ENCODE measurements around the gene ADRM1. TPM values are rescaled to one million over a fixed set of nuclear protein-coding genes. Genes with fewer than 3 reads are reported as not detected.

Gene ADRM1
- total RNA-seq, 4 donors from 2014 or later: 89.9 to 140 (median 117) TPM

DNA sequence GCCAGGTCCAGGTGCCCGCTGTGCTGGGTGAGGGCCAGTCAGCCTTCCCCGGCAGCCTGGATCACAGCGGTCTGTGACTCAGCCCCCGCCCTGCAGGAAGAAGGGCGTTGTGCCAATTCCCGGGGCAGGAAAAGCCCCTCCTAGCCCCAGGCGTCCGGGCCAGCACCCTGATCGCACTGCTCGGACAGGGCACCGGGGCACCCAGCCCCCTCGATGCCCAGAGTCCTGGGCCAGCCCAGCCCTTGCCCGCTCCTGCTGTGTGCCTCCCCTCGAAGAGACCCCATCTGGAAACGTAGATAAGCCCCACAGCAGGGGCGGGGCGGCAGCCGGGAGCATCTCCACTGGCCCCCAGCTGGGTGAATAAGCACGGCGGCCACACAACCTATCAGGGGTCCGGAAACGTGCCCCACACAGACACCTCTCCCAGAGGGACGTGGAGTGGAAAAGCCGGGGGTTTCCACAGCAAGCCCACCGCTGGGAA, 54.4 kb downstream of the ADRM1 start:
- WGBS, 2 donors: 37 to 71% methylated on average over 11 to 13 of the region's 25 CpGs
- H3K4me3 ChIP-seq (replicated peaks in 1 of 3): peak overlapping the region in 1 of 3 donors; percentile 8

GRCh38 chr20:62357681-62358080, 54.9 kb downstream of the ADRM1 start:
- peak overlapping the region; percentile 90 to 97 (median 92) for H3K27ac ChIP-seq
- no peak for DNase-seq
- TF ChIP-seq POLR2A (IDR thresholded peaks at IDR 0.05) (no peak), CTCF (IDR thresholded peaks at IDR 0.05) (no peak)
- H3K36me3 ChIP-seq: no peaks in the 10 kb centered on the region
- WGBS, 2 donors: 58 to 62% methylated on average over 5 of the region's 7 CpGs
- no peaks in the 10 kb centered on the region for H3K9me3 ChIP-seq
- H3K27me3 ChIP-seq: no peaks in the 10 kb centered on the region
- intact Hi-C loops (cut with DNase I): no loop called here
- peaks cover 84 to 95% of the 10 kb centered on the region in 2 donors for H3K4me1 ChIP-seq
- H3K4me3 ChIP-seq (replicated peaks in 1 of 3): peak overlapping the region in 1 of 3 donors; percentile 8

More for the DNA sequence above, 54.4 kb downstream of the ADRM1 start:
- peak in 1 of 2 donors; percentile 69 for DNase-seq
- no peak for TF ChIP-seq CTCF (IDR thresholded peaks at IDR 0.05)
- TF ChIP-seq POLR2A (IDR thresholded peaks at IDR 0.05): no peak
- intact Hi-C loops (cut with DNase I): no loop called here
- Histone ChIP-seq H3K9me3 (no peaks in the 10 kb centered on the region), H3K27me3 (no peaks in the 10 kb centered on the region), H3K27ac (peak overlapping the region; percentile 90 to 97 (median 92)), H3K36me3 (no peaks in the 10 kb centered on the region), H3K4me1 (peaks cover 82 to 94% of the 10 kb centered on the region in 2 donors)

Small RNA genes within 50 kb of the gene (microRNA-seq; reads per million reads assigned to microRNA genes)
- gene MIR4758: not detected

Other genes with a start within 250 kb of the ADRM1 start
- gene TAF4, start 237.1 kb upstream of the ADRM1 start, total RNA-seq: 10 to 100 TPM; 13.9 to 22.0 (median 18.6) TPM
- 10 to 100 TPM; 25.3 to 27.9 (median 25.6) TPM for gene LSM14B, start 180.5 kb upstream of the ADRM1 start, total RNA-seq
- 100 to 1,000 TPM; 213 to 288 (median 261) TPM for gene PSMA7, start 159.6 kb upstream of the ADRM1 start, total RNA-seq
- gene SS18L1, start 159.2 kb upstream of the ADRM1 start, total RNA-seq: 10 to 100 TPM; 12.2 to 22.0 (median 15.2) TPM
- gene MTG2, start 120.0 kb upstream of the ADRM1 start, total RNA-seq: 10 to 100 TPM; 21.6 to 38.2 (median 33.4) TPM
- gene HRH3, start 82.7 kb upstream of the ADRM1 start, total RNA-seq: not detected
- gene OSBPL2, start 64.5 kb upstream of the ADRM1 start, total RNA-seq: 10 to 100 TPM; 46.9 to 60.8 (median 50.8) TPM
- 100 to 1,000 TPM in 3 of 4 donors, 10 to 100 TPM in 1; 93.9 to 179 (median 117) TPM for gene LAMA5, start 64.3 kb downstream of the ADRM1 start, total RNA-seq
- gene RPS21, start 84.1 kb downstream of the ADRM1 start, total RNA-seq: 1,000 to 10,000 TPM; 1,818 to 3,649 (median 2,349) TPM
- 1 to 10 TPM; 5.8 to 8.5 (median 7.7) TPM for gene CABLES2, start 104.3 kb downstream of the ADRM1 start, total RNA-seq
- 1 to 10 TPM; 1.1 to 6.0 (median 4.6) TPM for gene RBBP8NL, start 124.5 kb downstream of the ADRM1 start, total RNA-seq
- under 1 TPM in 3 of 4 donors, not detected in 1; 0.33 to 0.67 (median 0.54) TPM for gene GATA5, start 173.0 kb downstream of the ADRM1 start, total RNA-seq